Activated CD4-positive, CD25-positive, alpha-beta regulatory T cell treated with anti-CD3 and anti-CD28 coated beads, Interleukin-2, amount 50 U/mL, for 24 hours (primary cell): Measurements from ENCODE around the gene CD22.
"Not testable (repeated sequence)": the region's sequence is repeated elsewhere in the genome, so short reads cannot be mapped to it uniquely, and the experiment has no call there.

Source experiments
- ATAC-seq, 2 donors: fragments of 150-1000 bp; cut with Tn5 transposase; one replicate each; pipeline ENCODE4 v1.10.0; 2021; ENCODE audit warnings: mild to moderate bottlenecking in 1 of 2, moderate library complexity in 1 of 2

The CD22 gene

GRCh38 chr19:35360880-35361420 lies 32.0 kb downstream of the CD22 start:
- no peak for ATAC-seq

- no peak for ATAC-seq
These were observed 33.4 kb downstream of the CD22 start for GRCh38 chr19:35362261-35363000.

GRCh38 chr19:35363001-35363590 lies 34.1 kb downstream of the CD22 start:
- ATAC-seq, result no peak

GRCh38 chr19:35363711-35364425 lies 34.9 kb downstream of the CD22 start:
- no peak for ATAC-seq

- ATAC-seq, result no peak
These were observed 36.3 kb downstream of the CD22 start for GRCh38 chr19:35365303-35365702.

GRCh38 chr19:35368378-35368777 lies 39.4 kb downstream of the CD22 start:
- ATAC-seq, result no peak

DNA sequence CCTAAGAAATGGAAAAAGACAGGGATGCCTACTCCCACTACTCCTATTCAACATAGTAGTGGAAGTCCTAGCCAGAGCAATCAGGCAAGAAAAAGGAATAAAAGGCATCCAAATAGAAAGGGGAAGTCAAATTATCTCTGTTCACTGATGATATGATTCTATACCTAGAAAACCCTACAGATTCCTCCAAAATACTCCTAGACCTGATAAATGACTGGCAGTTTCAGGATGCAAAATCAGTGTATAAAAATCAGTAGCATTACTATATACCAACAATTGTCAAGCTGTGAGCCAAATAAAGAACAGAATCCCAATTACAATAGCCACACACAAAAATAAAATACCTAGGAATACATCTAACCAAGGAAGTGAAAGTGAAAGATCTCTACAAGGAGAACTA lies 40.5 kb downstream of the CD22 start:
- ATAC-seq, result no peak

DNA sequence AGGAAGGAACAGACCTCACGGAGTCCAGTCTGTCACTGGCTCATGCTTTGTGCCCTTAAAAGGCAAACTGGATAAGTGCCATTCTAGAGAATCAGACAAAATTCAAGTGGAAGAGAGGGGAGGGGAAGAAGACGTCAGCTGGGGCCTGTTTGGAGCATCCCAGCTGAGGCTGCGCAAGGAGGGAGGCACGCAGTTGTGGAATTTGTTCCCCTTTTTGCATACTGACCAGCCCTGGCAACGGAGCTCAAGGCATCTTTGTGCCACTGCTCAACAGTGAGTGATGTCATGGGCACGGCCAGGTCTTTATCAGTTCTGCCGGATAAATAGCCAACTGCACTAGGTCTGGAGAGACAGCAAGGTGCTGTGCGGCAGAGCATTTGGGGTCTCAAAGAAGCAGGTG lies 41.7 kb downstream of the CD22 start, which contains the start of gene GPR42:
Gene GPR42 (plus strand): TSS at position 347 of the 400 bp plus-strand sequence. CDS start 292 bp downstream, outside the sequence.
- no peak for ATAC-seq

DNA sequence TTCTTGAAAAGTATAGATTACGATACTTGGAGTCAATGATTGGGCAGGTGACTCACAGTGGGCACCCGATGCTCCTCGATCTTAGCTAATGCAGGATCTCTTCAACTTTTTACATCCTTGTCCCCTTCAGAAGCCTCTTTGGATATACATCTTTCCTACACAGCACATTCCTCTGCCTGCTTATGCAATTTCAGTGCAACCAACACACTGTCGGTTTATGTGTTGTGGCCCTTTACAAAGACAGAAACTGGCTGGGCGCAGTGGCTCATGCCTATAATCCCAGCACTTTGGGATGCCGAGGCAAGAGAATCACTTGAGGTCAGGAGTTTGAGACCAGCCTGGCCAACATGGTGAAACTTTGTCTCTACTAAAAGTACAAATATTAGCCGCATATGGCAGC lies 44.5 kb downstream of the CD22 start:
- no peak for ATAC-seq

GRCh38 chr19:35374031-35374430 lies 45.0 kb downstream of the CD22 start:
- ATAC-seq, result not testable (repeated sequence)

- ATAC-seq, result no peak
These were observed 46.7 kb downstream of the CD22 start for GRCh38 chr19:35375505-35376307.

GRCh38 chr19:35377656-35378055 lies 48.7 kb downstream of the CD22 start:
- no peak for ATAC-seq

DNA sequence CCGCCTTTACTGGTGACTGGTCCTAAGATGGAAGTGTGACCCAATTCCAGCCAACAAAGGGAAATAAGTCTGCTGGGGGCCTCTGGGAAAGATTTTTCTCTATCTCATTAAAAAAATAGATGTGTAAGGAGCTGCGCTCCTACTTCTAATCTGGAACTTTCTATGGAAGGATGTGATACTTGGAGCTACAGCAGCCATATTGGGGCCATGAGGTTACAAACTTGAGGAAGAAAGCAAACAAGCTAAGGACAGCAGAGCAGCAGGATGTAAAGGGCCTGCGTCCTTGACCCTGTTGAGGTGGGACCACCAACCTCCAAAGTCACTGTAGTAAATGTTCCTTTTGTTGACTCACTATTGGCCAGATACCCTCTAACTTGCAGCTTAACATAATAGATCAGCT lies 49.4 kb downstream of the CD22 start:
- no peak for ATAC-seq

DNA sequence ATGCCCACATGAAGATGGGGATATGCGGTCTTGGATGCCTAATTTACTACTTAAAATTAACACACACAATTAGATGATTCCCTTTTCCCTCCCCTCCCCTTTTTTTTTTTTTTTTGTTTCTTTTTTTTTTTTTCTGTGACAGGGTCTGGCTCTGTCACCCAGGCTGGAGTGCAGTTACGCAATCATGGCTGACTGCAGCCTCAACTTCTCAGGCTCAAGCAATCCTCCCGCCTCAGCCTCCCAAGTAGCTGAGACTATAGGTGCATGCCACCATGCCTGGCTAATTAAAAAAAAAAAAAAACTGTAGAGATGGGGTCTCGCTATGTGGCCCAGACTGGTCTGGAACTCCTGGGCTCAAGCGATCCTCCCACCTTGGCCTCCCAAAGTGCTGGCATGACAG lies 50.6 kb downstream of the CD22 start:
- not testable (repeated sequence) for ATAC-seq

DNA sequence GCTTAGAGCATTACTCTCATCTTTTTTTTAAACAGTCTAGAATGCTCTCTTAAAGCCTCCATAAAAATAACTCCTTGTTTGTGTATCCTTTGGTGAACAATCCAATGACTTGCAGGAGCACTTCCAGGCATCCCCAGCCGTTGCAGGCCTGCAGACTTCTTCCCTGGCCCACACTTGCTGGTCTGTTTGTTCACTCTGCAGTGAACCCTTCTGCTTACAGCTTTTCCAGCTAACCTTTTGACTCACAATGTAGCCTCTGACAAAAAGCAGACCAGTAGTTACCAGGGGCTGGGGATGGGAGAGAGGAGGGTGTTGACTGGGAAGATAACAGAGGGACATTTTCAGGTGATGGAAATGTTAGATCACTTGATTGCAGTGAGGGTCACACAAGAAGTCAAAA lies 51.0 kb downstream of the CD22 start:
- ATAC-seq, result no peak

- ATAC-seq, result no peak
These were observed 51.6 kb downstream of the CD22 start for GRCh38 chr19:35380450-35381124.

GRCh38 chr19:35381318-35381717 lies 52.3 kb downstream of the CD22 start:
- no peak for ATAC-seq

- ATAC-seq, result no peak
These were observed 52.9 kb downstream of the CD22 start for GRCh38 chr19:35381926-35382325.

DNA sequence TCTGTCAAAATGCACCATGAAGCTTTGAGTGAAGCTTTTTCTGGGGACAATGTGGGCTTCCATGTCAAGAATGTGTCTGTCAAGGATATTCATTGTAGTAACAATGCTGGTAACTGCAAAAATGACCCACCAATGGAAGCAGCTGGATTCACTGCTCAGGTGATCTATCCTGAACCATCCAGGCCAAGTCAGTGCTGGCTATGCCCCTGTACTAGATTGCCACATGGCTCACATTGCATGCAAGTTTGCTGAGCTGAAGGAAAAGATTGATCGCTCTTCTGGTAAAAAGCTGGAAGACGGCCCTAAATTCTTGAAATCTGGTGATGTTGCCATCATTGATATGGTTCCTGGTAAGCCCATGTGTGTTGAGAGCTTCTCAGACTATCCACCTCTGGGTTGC lies 54.5 kb downstream of the CD22 start:
- ATAC-seq, result no peak

- no peak for ATAC-seq
These were observed 59.5 kb downstream of the CD22 start for GRCh38 chr19:35388277-35389054.

- ATAC-seq, result no peak
These were observed 60.3 kb downstream of the CD22 start for GRCh38 chr19:35389192-35389861.
